ENCODE measurements around the gene USP15.

Gene USP15

DNA sequence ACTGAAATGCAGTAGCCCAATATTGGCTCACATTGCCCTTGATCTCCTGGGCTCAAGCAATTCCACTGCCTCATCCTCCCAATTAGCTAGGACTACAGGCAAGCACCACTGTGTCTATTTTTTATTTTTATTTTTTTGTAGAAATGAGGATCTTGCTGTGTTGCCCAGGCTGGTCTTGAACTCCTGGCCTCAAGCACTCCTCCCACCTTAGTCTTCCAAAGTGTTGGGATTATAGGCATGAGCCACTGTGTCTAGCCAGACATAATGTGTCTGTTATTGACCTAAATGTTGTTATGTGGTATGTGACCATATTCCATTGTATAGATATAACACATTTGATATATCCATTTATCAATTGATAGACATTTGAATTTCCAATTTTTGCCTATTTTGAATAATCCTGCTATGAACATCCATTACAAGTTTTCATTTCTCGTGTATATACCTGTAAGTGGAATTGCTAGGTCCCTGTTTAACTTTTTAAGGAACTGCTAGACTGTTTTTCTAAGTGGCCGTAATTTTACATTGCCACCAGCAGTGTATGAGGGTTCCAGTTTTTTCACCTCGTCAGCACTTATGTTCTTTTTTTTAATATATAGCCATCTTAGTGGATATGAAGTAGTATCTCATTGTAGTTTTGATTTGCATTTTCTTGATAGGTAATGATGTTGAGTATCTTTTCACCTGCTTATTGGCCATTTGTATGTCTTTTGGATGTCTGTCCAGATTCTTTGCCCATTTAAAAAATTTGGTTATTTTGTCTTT is 9.4 kb downstream of the USP15 start:
- Histone ChIP-seq H3K27me3 (ENCODE audit: control insufficient read depth, insufficient read depth, low read length) (no peaks in the 10 kb centered on the region), H3K9ac (ENCODE audit: low read length) (no peak overlapping the region), H3K4me3 (ENCODE audit: low read length) (no peak overlapping the region), H3K27ac (ENCODE audit: low read length) (no peak overlapping the region), H3K4me1 (ENCODE audit: control insufficient read depth, low read depth, low read length) (no peaks in the 10 kb centered on the region), H3K36me3 (ENCODE audit: control insufficient read depth, low read depth, low read length) (no peaks in the 10 kb centered on the region), H3K9me3 (ENCODE audit: control insufficient read depth, low read depth, low read length) (no peaks in the 10 kb centered on the region)

GRCh38 chr12:62270384-62270783 is 10.2 kb downstream of the USP15 start:
- Histone ChIP-seq H3K9ac (ENCODE audit: low read length) (no peak overlapping the region), H3K4me1 (ENCODE audit: control insufficient read depth, low read depth, low read length) (no peaks in the 10 kb centered on the region), H3K4me3 (ENCODE audit: low read length) (no peak overlapping the region), H3K9me3 (ENCODE audit: control insufficient read depth, low read depth, low read length) (no peaks in the 10 kb centered on the region), H3K36me3 (ENCODE audit: control insufficient read depth, low read depth, low read length) (no peaks in the 10 kb centered on the region), H3K27ac (ENCODE audit: low read length) (no peak overlapping the region), H3K27me3 (ENCODE audit: control insufficient read depth, insufficient read depth, low read length) (no peaks in the 10 kb centered on the region)

GRCh38 chr12:62270872-62271271 is 10.7 kb downstream of the USP15 start:
- no peaks in the 10 kb centered on the region for H3K4me1 ChIP-seq (ENCODE audit: control insufficient read depth, low read depth, low read length)
- no peaks in the 10 kb centered on the region for H3K9me3 ChIP-seq (ENCODE audit: control insufficient read depth, low read depth, low read length)
- no peak overlapping the region for H3K4me3 ChIP-seq (ENCODE audit: low read length)
- no peaks in the 10 kb centered on the region for H3K36me3 ChIP-seq (ENCODE audit: control insufficient read depth, low read depth, low read length)
- no peak overlapping the region for H3K9ac ChIP-seq (ENCODE audit: low read length)
- no peak overlapping the region for H3K27ac ChIP-seq (ENCODE audit: low read length)
- H3K27me3 ChIP-seq (ENCODE audit: control insufficient read depth, insufficient read depth, low read length), result no peaks in the 10 kb centered on the region

DNA sequence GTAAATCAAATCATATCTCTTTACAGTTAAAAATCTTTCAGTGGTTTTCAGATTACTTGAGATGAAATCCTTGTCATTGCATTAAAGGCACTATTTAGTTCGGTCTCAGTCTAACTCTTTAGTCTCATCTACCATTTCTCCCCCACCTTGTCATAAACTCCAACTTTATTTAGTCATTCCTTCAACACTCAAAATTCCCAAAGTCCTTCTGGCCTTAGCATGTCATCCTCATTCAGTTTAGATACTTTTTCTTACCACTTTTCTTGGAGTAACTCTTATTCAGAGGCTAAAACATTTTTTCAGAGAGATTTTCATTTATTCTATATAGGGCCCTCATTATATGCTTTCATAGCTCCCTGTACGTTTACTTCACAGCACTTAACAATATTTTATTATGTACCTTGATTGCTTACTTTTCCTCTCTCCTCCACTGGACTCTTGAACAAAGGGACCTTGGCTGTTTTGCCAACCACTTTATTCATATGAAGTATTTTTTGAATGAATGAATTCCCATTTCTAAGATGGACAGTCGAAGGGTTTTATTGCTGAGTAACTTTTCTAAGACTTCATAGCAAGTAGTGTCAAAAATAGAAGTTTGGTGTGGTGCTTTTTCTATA is 12.8 kb downstream of the USP15 start:
- Histone ChIP-seq H3K4me1 (ENCODE audit: control insufficient read depth, low read depth, low read length) (no peaks in the 10 kb centered on the region), H3K9ac (ENCODE audit: low read length) (no peak overlapping the region), H3K27ac (ENCODE audit: low read length) (no peak overlapping the region), H3K27me3 (ENCODE audit: control insufficient read depth, insufficient read depth, low read length) (no peaks in the 10 kb centered on the region), H3K9me3 (ENCODE audit: control insufficient read depth, low read depth, low read length) (no peaks in the 10 kb centered on the region), H3K4me3 (ENCODE audit: low read length) (no peak overlapping the region), H3K36me3 (ENCODE audit: control insufficient read depth, low read depth, low read length) (no peaks in the 10 kb centered on the region)

GRCh38 chr12:62273724-62274380 is 13.6 kb downstream of the USP15 start:
- H3K4me3 ChIP-seq (ENCODE audit: low read length), result no peak overlapping the region
- H3K36me3 ChIP-seq (ENCODE audit: control insufficient read depth, low read depth, low read length), result no peaks in the 10 kb centered on the region
- no peaks in the 10 kb centered on the region for H3K4me1 ChIP-seq (ENCODE audit: control insufficient read depth, low read depth, low read length)
- no peak overlapping the region for H3K9ac ChIP-seq (ENCODE audit: low read length)
- H3K9me3 ChIP-seq (ENCODE audit: control insufficient read depth, low read depth, low read length), result no peaks in the 10 kb centered on the region
- H3K27me3 ChIP-seq (ENCODE audit: control insufficient read depth, insufficient read depth, low read length), result no peaks in the 10 kb centered on the region
- no peak overlapping the region for H3K27ac ChIP-seq (ENCODE audit: low read length)

GRCh38 chr12:62278022-62278421 is 17.8 kb downstream of the USP15 start:
- Histone ChIP-seq H3K9ac (ENCODE audit: low read length) (no peak overlapping the region), H3K27me3 (ENCODE audit: control insufficient read depth, insufficient read depth, low read length) (no peaks in the 10 kb centered on the region), H3K27ac (ENCODE audit: low read length) (no peak overlapping the region), H3K9me3 (ENCODE audit: control insufficient read depth, low read depth, low read length) (no peaks in the 10 kb centered on the region), H3K4me1 (ENCODE audit: control insufficient read depth, low read depth, low read length) (no peaks in the 10 kb centered on the region), H3K4me3 (ENCODE audit: low read length) (no peak overlapping the region), H3K36me3 (ENCODE audit: control insufficient read depth, low read depth, low read length) (no peaks in the 10 kb centered on the region)

GRCh38 chr12:62279058-62279457 is 18.9 kb downstream of the USP15 start:
- no peaks in the 10 kb centered on the region for H3K27me3 ChIP-seq (ENCODE audit: control insufficient read depth, insufficient read depth, low read length)
- no peaks in the 10 kb centered on the region for H3K36me3 ChIP-seq (ENCODE audit: control insufficient read depth, low read depth, low read length)
- no peak overlapping the region for H3K4me3 ChIP-seq (ENCODE audit: low read length)
- no peaks in the 10 kb centered on the region for H3K9me3 ChIP-seq (ENCODE audit: control insufficient read depth, low read depth, low read length)
- no peak overlapping the region for H3K9ac ChIP-seq (ENCODE audit: low read length)
- no peak overlapping the region for H3K27ac ChIP-seq (ENCODE audit: low read length)
- H3K4me1 ChIP-seq (ENCODE audit: control insufficient read depth, low read depth, low read length), result no peaks in the 10 kb centered on the region

- Histone ChIP-seq H3K36me3 (ENCODE audit: control insufficient read depth, low read depth, low read length) (no peaks in the 10 kb centered on the region), H3K4me3 (ENCODE audit: low read length) (no peak overlapping the region), H3K27ac (ENCODE audit: low read length) (no peak overlapping the region)
Measured at GRCh38 chr12:62279961-62280360, 19.8 kb downstream of the USP15 start.

GRCh38 chr12:62282057-62282774 is 22.0 kb downstream of the USP15 start:
- Histone ChIP-seq H3K36me3 (ENCODE audit: control insufficient read depth, low read depth, low read length) (no peaks in the 10 kb centered on the region), H3K4me3 (ENCODE audit: low read length) (no peak overlapping the region), H3K9me3 (ENCODE audit: control insufficient read depth, low read depth, low read length) (no peaks in the 10 kb centered on the region), H3K4me1 (ENCODE audit: control insufficient read depth, low read depth, low read length) (no peaks in the 10 kb centered on the region), H3K27me3 (ENCODE audit: control insufficient read depth, insufficient read depth, low read length) (no peaks in the 10 kb centered on the region), H3K27ac (ENCODE audit: low read length) (no peak overlapping the region), H3K9ac (ENCODE audit: low read length) (no peak overlapping the region)

More at GRCh38 chr12:62279961-62280360, 19.8 kb downstream of the USP15 start:
- Histone ChIP-seq H3K9me3 (ENCODE audit: control insufficient read depth, low read depth, low read length) (no peaks in the 10 kb centered on the region), H3K9ac (ENCODE audit: low read length) (no peak overlapping the region), H3K27me3 (ENCODE audit: control insufficient read depth, insufficient read depth, low read length) (no peaks in the 10 kb centered on the region), H3K4me1 (ENCODE audit: control insufficient read depth, low read depth, low read length) (no peaks in the 10 kb centered on the region)

- Histone ChIP-seq H3K9ac (ENCODE audit: low read length) (no peak overlapping the region), H3K4me1 (ENCODE audit: control insufficient read depth, low read depth, low read length) (no peaks in the 10 kb centered on the region), H3K27ac (ENCODE audit: low read length) (no peak overlapping the region), H3K27me3 (ENCODE audit: control insufficient read depth, insufficient read depth, low read length) (no peaks in the 10 kb centered on the region), H3K4me3 (ENCODE audit: low read length) (no peak overlapping the region), H3K36me3 (ENCODE audit: control insufficient read depth, low read depth, low read length) (no peaks in the 10 kb centered on the region), H3K9me3 (ENCODE audit: control insufficient read depth, low read depth, low read length) (no peaks in the 10 kb centered on the region)
Measured at GRCh38 chr12:62284749-62285148, 24.5 kb downstream of the USP15 start.

DNA sequence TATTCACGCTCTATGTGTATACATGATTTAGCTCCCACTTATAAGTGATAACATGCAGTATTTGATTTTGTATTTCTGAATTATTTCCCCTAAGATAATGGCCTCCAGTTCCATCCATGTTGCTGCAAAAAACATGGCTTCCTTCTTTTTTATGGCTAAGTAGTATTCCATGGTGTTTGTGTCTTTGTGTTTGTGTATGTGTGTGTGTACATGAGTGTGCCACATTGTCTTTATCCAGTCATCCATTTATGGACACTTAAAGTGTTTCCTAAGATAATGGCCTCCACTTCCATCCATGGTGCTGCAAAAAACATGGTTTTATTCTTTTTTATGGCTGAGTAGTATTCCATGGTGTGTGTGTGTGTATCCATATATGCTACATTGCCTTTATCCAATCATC is 25.1 kb downstream of the USP15 start:
- H3K27ac ChIP-seq (ENCODE audit: low read length), result no peak overlapping the region
- no peaks in the 10 kb centered on the region for H3K4me1 ChIP-seq (ENCODE audit: control insufficient read depth, low read depth, low read length)
- no peak overlapping the region for H3K4me3 ChIP-seq (ENCODE audit: low read length)
- H3K9ac ChIP-seq (ENCODE audit: low read length), result no peak overlapping the region
- no peaks in the 10 kb centered on the region for H3K36me3 ChIP-seq (ENCODE audit: control insufficient read depth, low read depth, low read length)
- H3K9me3 ChIP-seq (ENCODE audit: control insufficient read depth, low read depth, low read length), result no peaks in the 10 kb centered on the region
- H3K27me3 ChIP-seq (ENCODE audit: control insufficient read depth, insufficient read depth, low read length), result no peaks in the 10 kb centered on the region

Measured in iPS-18a (cell line).